AG04450 (cell line): ENCODE data around the gene FBXO44. TPM values are rescaled to one million over a fixed set of nuclear protein-coding genes. Genes with fewer than 3 reads are reported as not detected.
"Not testable (repeated sequence)": the region's sequence is repeated elsewhere in the genome, so short reads cannot be mapped to it uniquely, and the experiment has no call there.

Source experiments
- CTCF ChIA-PET: fragments of 300-600, 350-600 bp; formaldehyde crosslinking; extraction: SDS; loops from one replicate; lab custom pipeline; 2022; ENCODE audit warnings: antibody characterized with exemption, inconsistent platforms; lab: Charles Lee
- POLR2A ChIA-PET: fragments of 350-600 bp; formaldehyde crosslinking; extraction: SDS; loops from one replicate; lab custom pipeline; 2021; ENCODE audit warnings: antibody characterized with exemption, inconsistent platforms; lab: Yijun Ruan, JAX
- DNase-seq: peaks from one replicate; pipeline ENCODE4 v3.0.0-alpha.2; 2011; ENCODE audit warnings: low read depth, low spot score
- H3K27ac ChIP-seq: one replicate; pipeline ENCODE4 v1.5.1; 2012; ENCODE audit warnings: low read depth, low read length, control low read depth
- H3K27me3 ChIP-seq: one replicate; pipeline ENCODE4 v1.6.0; 2012; ENCODE audit warnings: low read length; ENCODE audit not compliant: control insufficient read depth, insufficient read depth
- H3K4me3 ChIP-seq: 2 replicates; pipeline ENCODE4 v1.5.1; 2011; ENCODE audit warnings: mild to moderate bottlenecking, low read depth, low read length, control low read depth
- H3K9me3 ChIP-seq: 2 replicates; pipeline ENCODE4 v1.5.1; 2012; ENCODE audit warnings: low read length; ENCODE audit not compliant: control insufficient read depth, insufficient read depth
- CTCF ChIP-seq: IDR thresholded peaks from 2 replicates; pipeline ENCODE4 v1.5.1; 2011; ENCODE audit warnings: low read depth, low read length, control low read depth, inconsistent platforms
- polyA minus RNA-seq: library from RNA; depleted of rRNA, polyadenylated mRNA; stranded (reverse); fragments of >200 nt; gene quantifications from 2 replicates; pipeline ENCODE4 v1.2.3, GENCODE V29; 2011; rRNA and poly(A)+ RNA removed
- polyA plus RNA-seq: library from polyadenylated mRNA; depleted of rRNA; stranded (reverse); fragments of >200 nt; gene quantifications from 2 replicates; pipeline ENCODE4 v1.2.3, GENCODE V29; 2011; rRNA removed

Gene FBXO44, protein sequence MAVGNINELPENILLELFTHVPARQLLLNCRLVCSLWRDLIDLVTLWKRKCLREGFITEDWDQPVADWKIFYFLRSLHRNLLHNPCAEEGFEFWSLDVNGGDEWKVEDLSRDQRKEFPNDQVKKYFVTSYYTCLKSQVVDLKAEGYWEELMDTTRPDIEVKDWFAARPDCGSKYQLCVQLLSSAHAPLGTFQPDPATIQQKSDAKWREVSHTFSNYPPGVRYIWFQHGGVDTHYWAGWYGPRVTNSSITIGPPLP
- polyA plus RNA-seq, result 12.3 and 14.8 TPM in 2 replicates
- 9.8 and 12.7 TPM in 2 replicates for polyA minus RNA-seq

GRCh38 chr1:11654137-11654938 lies at the start of gene FBXO44, which contains the start of gene FBXO2:
Gene FBXO44, plus strand, starts transcription at chr1:11654877. Its CDS starts 959 bp downstream, at chr1:11655836.
Gene FBXO2, minus strand, starts transcription at chr1:11654429. Its CDS starts 89 bp downstream, at chr1:11654340.
- ChIA-PET POLR2A (interaction anchor here (1.2 kb wide), 1 partner anchor 10 kb away, joined by 5 read pairs; the partner anchor contains the start of gene FBXO6), CTCF (interaction anchor here (0.6 to 1.8 kb wide), 7 partner anchors 9 to 616 kb away, joined by 3 to 11 read pairs (median 4); partner anchors contain the start of gene FBXO6)
- TF ChIP-seq CTCF, result no peak
- no peaks in the 10 kb centered on the region; the same call in 1 of the 2 replicates for H3K9me3 ChIP-seq
- peaks cover 19% of the 10 kb centered on the region for H3K27me3 ChIP-seq
- peak within 1 kb of the TSS; percentile 69 for H3K4me3 ChIP-seq
- no peak within 1 kb of the TSS for H3K27ac ChIP-seq
- no peak for DNase-seq

GRCh38 chr1:11606775-11607174 lies 47.9 kb upstream of the FBXO44 start:
- no peak overlapping the region for H3K4me3 ChIP-seq
- TF ChIP-seq CTCF, result no peak
- DNase-seq, result no peak
- ChIA-PET CTCF (no interaction called here), POLR2A (no interaction called here)
- H3K9me3 ChIP-seq, result no peaks in the 10 kb centered on the region
- H3K27ac ChIP-seq, result no peak overlapping the region
- peaks cover 3% of the 10 kb centered on the region for H3K27me3 ChIP-seq

DNA sequence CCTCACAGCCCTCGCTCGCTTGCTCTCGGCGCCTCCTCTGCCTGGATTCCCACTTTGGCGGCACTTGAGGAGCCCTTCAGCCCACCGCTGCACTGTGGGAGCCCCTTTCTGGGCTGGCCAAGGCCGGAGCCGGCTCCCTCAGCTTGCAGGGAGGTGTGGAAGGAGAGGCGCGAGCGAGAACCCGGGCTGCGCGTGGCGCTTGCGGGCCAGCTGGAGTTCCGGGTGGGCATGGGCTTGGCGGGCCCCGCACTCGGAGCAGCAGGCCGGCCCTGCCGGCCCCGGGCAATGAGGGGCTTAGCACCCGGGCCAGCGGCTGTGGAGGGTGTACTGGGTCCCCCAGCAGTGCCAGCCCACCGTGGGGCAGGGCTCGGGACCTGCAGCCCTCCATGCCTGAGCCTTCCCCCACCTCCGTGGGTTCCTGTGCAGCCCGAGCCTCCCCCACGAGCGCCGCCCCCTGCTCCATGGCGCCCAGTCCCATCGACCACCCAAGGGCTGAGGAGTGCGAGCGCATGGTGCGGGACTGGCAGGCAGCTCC lies 46.0 kb upstream of the FBXO44 start:
- DNase-seq, POLR2A ChIA-PET, H3K27ac ChIP-seq, CTCF ChIA-PET, H3K4me3 ChIP-seq, H3K27me3 ChIP-seq, H3K9me3 ChIP-seq: not testable (repeated sequence)

DNA sequence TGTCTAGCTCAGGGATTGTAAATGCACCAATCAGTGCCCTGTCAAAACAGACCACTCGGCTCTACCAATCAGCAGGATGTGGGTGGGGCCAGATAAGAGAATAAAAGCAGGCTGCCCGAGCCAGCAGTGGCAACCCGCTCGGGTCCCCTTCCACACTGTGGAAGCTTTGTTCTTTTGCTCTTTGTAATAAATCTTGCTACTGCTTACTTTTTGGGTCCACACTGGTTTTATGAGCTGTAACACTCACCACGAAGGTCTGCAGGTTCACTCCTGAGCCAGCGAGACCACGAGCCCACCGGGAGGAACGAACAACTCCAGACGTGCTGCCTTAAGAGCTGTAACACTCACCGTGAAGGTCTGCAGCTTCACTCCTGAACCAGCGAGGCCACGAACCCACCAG lies 45.3 kb upstream of the FBXO44 start:
- H3K27ac ChIP-seq, POLR2A ChIA-PET, CTCF ChIA-PET, H3K27me3 ChIP-seq, DNase-seq, H3K4me3 ChIP-seq, H3K9me3 ChIP-seq: not testable (repeated sequence)

GRCh38 chr1:11610629-11611180 lies 44.0 kb upstream of the FBXO44 start:
- no peak for DNase-seq
- no peaks in the 10 kb centered on the region for H3K27me3 ChIP-seq
- H3K4me3 ChIP-seq, result no peak overlapping the region
- POLR2A ChIA-PET, result no interaction called here
- no peaks in the 10 kb centered on the region for H3K9me3 ChIP-seq
- CTCF ChIA-PET, result no interaction called here
- H3K27ac ChIP-seq, result no peak overlapping the region
- no peak for TF ChIP-seq CTCF
